ENCODE measurements around the gene EDIL3.
"Not testable (repeated sequence)": the region's sequence is repeated elsewhere in the genome, so short reads cannot be mapped to it uniquely, and the experiment has no call there.

EDIL3 gene

GRCh38 chr5:84063041-84063440 lies 321.6 kb downstream of the EDIL3 start:
- DNase-seq (ENCODE audit: low read depth, low spot score): no peak

- no peak for DNase-seq (ENCODE audit: low read depth, low spot score)
Observed at GRCh38 chr5:84059672-84060071, 325.0 kb downstream of the EDIL3 start.

- DNase-seq (ENCODE audit: low read depth, low spot score): no peak
Observed at GRCh38 chr5:84058561-84058960, 326.1 kb downstream of the EDIL3 start.

- no peak for DNase-seq (ENCODE audit: low read depth, low spot score)
Observed at GRCh38 chr5:84057211-84057610, 327.5 kb downstream of the EDIL3 start.

GRCh38 chr5:84045964-84046363 lies 338.7 kb downstream of the EDIL3 start:
- DNase-seq (ENCODE audit: low read depth, low spot score): no peak

- no peak for DNase-seq (ENCODE audit: low read depth, low spot score)
Observed at GRCh38 chr5:84036842-84037241, 347.8 kb downstream of the EDIL3 start.

GRCh38 chr5:84032324-84032723 lies 352.4 kb downstream of the EDIL3 start:
- no peak for DNase-seq (ENCODE audit: low read depth, low spot score)

- no peak for DNase-seq (ENCODE audit: low read depth, low spot score)
Observed at GRCh38 chr5:84028093-84028492, 356.6 kb downstream of the EDIL3 start.

GRCh38 chr5:84018521-84018920 lies 366.2 kb downstream of the EDIL3 start:
- DNase-seq (ENCODE audit: low read depth, low spot score): not testable (repeated sequence)

- DNase-seq (ENCODE audit: low read depth, low spot score): no peak
Observed at GRCh38 chr5:84017523-84018172, 367.0 kb downstream of the EDIL3 start.

GRCh38 chr5:84016085-84016484 lies 368.6 kb downstream of the EDIL3 start:
- DNase-seq (ENCODE audit: low read depth, low spot score): no peak

GRCh38 chr5:84014966-84015365 lies 369.7 kb downstream of the EDIL3 start:
- DNase-seq (ENCODE audit: low read depth, low spot score): no peak

- no peak for DNase-seq (ENCODE audit: low read depth, low spot score)
Observed at GRCh38 chr5:83993803-83994202, 390.9 kb downstream of the EDIL3 start.

GRCh38 chr5:83991566-83992224 lies 393.0 kb downstream of the EDIL3 start:
- DNase-seq (ENCODE audit: low read depth, low spot score): no peak

GRCh38 chr5:83988293-83988685 lies 396.4 kb downstream of the EDIL3 start:
- DNase-seq (ENCODE audit: low read depth, low spot score): no peak

- DNase-seq (ENCODE audit: low read depth, low spot score): no peak
Observed at GRCh38 chr5:83987513-83988292, 397.0 kb downstream of the EDIL3 start.

- DNase-seq (ENCODE audit: low read depth, low spot score): no peak
Observed at GRCh38 chr5:83983852-83984251, 400.8 kb downstream of the EDIL3 start.

GRCh38 chr5:83973925-83974815 lies 410.5 kb downstream of the EDIL3 start:
- peak; percentile 33 for DNase-seq (ENCODE audit: low read depth, low spot score)

GRCh38 chr5:83972909-83973308 lies 411.8 kb downstream of the EDIL3 start:
- no peak for DNase-seq (ENCODE audit: low read depth, low spot score)

- no peak for DNase-seq (ENCODE audit: low read depth, low spot score)
Observed at GRCh38 chr5:83972236-83972635, 412.4 kb downstream of the EDIL3 start.

- no peak for DNase-seq (ENCODE audit: low read depth, low spot score)
Observed at GRCh38 chr5:83967417-83967816, 417.3 kb downstream of the EDIL3 start.

- no peak for DNase-seq (ENCODE audit: low read depth, low spot score)
Observed at GRCh38 chr5:83965441-83965840, 419.2 kb downstream of the EDIL3 start.
